ENCODE data around the gene KLF11.

The KLF11 gene

DNA sequence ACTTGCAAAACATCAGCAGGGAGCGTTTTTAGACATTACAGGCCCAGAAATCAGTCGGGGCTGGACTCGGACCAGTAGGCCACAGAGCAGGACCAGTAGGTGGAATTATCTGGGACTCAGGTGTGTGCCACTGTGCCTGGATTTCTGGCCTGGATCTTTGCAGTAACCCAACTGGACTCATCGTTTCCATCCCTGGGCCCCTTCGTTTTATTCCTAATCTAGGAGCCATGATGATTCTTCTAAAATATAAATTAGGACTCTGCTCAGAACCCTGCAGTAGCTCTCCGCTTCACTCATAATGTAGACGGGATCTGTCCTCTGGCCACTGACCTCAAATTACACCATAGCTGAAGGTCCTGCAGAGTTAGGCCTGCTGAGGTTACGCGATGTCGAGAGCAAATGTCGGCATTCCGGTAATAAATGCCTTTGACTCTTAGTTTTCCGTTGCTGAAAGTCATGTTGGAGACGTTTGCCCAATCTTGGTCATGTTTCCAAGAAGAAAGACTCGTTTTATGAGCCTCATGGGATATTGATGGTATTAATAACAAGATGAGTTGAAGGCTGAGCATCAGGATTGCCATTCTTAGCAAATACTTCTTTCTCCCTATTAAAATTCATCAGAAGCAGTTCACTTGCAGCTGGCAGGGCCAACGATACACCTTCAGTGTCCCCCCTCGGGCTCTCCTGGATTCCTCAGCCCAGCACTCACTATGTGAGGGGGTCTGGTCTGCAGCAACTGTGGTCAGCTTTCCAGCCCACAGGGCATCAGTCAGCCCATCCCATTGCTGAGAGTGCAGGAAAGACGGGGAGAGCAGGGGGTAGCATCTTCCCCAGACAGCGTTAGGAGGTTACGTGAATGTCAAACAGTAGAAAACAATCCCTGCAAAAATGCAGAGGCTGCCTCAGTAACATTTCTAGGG lies 39.9 kb upstream of the KLF11 start:
- Histone ChIP-seq H3K4me1 (ENCODE audit: control insufficient read depth, insufficient read depth, low read length) (peaks cover 17% of the 10 kb centered on the region), H3K27me3 (ENCODE audit: control insufficient read depth, insufficient read depth, low read length) (peaks cover 6% of the 10 kb centered on the region), H3K9ac (ENCODE audit: low read depth, low read length) (no peak overlapping the region), H3K36me3 (ENCODE audit: insufficient read depth, low read length) (no peaks in the 10 kb centered on the region), H3K4me3 (ENCODE audit: low read length) (no peak overlapping the region), H3K9me3 (replicated peaks; ENCODE audit: low read length) (no peaks in the 10 kb centered on the region), H3K4me2 (ENCODE audit: low read length) (no peak overlapping the region)

DNA sequence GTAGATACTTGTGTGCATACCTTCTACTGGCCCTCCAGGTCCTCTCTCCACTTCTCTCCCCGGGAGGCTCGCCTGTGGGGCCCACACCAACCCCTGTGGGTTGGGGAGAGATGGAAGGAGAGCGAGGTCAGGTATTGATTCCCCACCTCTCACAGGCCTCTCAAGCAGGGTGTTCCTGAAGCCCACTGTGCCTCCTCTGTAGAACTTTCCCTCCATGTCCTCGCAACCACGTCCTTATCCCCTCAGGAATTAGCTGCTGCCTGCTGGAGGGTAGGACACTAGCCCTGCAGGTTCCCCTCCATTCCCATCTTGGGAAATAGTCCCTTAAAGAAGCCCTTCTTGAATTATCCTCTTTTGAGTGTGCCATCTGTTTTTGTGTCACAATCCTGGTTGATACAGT lies 38.9 kb upstream of the KLF11 start:
- no peak overlapping the region for H3K9ac ChIP-seq (ENCODE audit: low read depth, low read length)
- peaks cover 13% of the 10 kb centered on the region for H3K27me3 ChIP-seq (ENCODE audit: control insufficient read depth, insufficient read depth, low read length)
- H3K4me3 ChIP-seq (ENCODE audit: low read length): no peak overlapping the region
- H3K4me1 ChIP-seq (ENCODE audit: control insufficient read depth, insufficient read depth, low read length): peaks cover 27% of the 10 kb centered on the region
- H3K9me3 ChIP-seq (replicated peaks; ENCODE audit: low read length): no peaks in the 10 kb centered on the region
- no peak overlapping the region for H3K4me2 ChIP-seq (ENCODE audit: low read length)
- no peaks in the 10 kb centered on the region for H3K36me3 ChIP-seq (ENCODE audit: insufficient read depth, low read length)

DNA sequence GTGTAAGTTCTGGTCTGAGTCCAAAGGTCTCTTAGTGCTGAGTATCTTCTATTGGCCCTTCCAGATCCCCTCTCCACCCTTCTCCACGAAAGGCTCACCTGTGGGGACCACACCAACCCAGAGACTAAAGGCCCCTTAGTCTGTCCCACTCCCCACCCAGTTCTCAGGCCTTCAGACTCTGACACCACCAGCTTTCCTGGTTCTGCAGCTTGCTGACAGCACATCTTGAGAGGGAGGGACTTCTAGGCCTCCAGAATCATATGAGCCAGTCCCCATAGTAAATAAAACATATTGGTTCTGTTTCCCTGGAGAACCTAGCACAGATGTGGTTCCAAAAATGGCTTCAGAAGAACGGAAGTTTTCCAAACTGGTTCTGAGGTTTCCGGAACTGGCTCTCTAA lies 38.5 kb upstream of the KLF11 start:
- no peaks in the 10 kb centered on the region for H3K9me3 ChIP-seq (replicated peaks; ENCODE audit: low read length)
- no peak overlapping the region for H3K4me3 ChIP-seq (ENCODE audit: low read length)
- H3K4me1 ChIP-seq (ENCODE audit: control insufficient read depth, insufficient read depth, low read length): peaks cover 31% of the 10 kb centered on the region
- no peak overlapping the region for H3K9ac ChIP-seq (ENCODE audit: low read depth, low read length)
- no peaks in the 10 kb centered on the region for H3K36me3 ChIP-seq (ENCODE audit: insufficient read depth, low read length)
- H3K27me3 ChIP-seq (ENCODE audit: control insufficient read depth, insufficient read depth, low read length): peaks cover 15% of the 10 kb centered on the region
- no peak overlapping the region for H3K4me2 ChIP-seq (ENCODE audit: low read length)

DNA sequence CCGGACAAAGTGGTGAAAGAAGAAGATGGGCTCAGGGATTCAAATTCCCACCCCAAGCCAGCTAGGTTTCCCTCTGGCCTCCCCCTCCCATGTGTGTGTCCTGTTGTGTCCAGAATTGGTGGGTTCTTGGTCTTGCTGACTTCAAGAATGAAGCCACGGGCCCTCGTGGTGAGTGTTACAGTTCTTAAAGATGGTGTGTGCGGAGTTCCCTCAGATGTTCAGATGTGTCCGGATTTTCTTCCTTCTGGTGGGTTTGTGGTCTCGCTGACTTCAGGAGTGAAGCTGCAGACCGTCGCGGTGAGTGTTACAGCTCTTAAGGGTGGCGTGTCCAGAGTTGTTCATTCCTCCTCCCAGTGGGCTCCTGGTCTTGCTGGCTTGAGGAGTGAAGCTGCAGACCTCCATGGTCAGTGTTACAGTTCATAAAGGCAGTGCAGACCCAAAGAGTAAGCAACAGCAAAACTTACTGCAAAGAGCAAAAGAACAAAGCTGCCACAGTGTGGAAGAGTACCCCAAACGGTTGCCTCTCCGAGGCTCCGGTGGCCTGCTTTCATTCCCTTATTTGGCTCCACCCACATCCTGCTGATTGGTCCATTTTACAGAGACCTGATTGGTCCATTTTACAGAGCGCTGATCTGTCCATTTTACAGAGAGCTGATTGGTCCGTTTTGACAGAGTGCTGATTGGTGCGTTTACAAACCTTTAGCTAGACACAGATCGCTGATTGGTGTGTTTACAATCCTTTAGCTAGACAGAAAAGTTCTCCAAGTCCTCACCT lies 37.7 kb upstream of the KLF11 start:
- Histone ChIP-seq H3K4me3 (ENCODE audit: low read length) (no peak overlapping the region), H3K9me3 (replicated peaks; ENCODE audit: low read length) (no peaks in the 10 kb centered on the region), H3K4me2 (ENCODE audit: low read length) (no peak overlapping the region), H3K27me3 (ENCODE audit: control insufficient read depth, insufficient read depth, low read length) (peaks cover 15% of the 10 kb centered on the region), H3K9ac (ENCODE audit: low read depth, low read length) (no peak overlapping the region), H3K36me3 (ENCODE audit: insufficient read depth, low read length) (no peaks in the 10 kb centered on the region), H3K4me1 (ENCODE audit: control insufficient read depth, insufficient read depth, low read length) (peaks cover 39% of the 10 kb centered on the region)

DNA sequence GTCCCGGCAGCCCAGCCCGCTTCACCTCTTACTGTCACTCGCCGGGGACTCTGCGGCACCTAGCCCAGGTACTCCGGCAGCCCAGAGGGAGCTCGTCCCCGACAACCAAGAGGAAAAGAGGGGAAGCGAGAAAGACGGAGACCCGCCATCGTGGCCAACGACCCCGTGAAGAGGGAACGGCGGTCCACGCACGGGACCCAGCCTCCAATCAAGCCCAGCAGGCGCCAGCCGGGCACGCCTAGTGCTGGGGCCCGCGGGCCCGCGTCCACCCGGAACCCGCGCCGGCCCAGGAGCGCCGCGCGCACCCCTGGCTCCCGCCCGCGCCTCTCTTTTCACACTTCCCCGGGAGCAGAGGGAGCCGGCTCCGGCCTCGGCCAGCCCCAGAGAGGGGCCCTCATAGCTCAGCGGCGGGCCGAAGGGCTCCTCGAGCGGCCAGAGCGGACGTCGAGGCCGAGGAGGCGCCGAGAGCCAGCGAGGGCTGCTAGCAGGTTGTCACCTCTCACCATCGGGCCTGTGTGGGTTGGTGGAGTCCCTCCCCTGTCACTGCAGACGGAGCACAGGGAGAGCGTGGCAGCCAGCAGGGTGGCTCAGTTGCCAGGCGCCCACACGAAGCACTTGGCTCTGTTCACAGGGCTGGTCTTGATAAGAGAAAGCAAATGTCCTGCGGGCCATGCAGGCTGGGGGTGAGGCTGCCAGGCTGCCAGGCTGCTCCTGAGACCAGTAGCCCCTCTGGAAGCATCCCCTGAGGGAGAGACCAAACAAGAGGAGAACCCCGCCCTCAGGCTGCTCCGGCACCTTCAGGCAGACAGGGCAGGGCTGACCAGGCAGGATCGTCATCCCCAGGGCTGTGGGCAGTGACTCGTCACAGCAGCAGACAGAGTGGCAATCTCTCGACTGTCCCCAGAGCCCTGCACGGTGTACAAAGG lies 36.9 kb upstream of the KLF11 start:
- Histone ChIP-seq H3K36me3 (ENCODE audit: insufficient read depth, low read length) (no peaks in the 10 kb centered on the region), H3K9ac (ENCODE audit: low read depth, low read length) (no peak overlapping the region), H3K27me3 (ENCODE audit: control insufficient read depth, insufficient read depth, low read length) (peaks cover 15% of the 10 kb centered on the region), H3K4me1 (ENCODE audit: control insufficient read depth, insufficient read depth, low read length) (peaks cover 39% of the 10 kb centered on the region), H3K4me2 (ENCODE audit: low read length) (no peak overlapping the region), H3K9me3 (replicated peaks; ENCODE audit: low read length) (no peaks in the 10 kb centered on the region), H3K4me3 (ENCODE audit: low read length) (no peak overlapping the region)

DNA sequence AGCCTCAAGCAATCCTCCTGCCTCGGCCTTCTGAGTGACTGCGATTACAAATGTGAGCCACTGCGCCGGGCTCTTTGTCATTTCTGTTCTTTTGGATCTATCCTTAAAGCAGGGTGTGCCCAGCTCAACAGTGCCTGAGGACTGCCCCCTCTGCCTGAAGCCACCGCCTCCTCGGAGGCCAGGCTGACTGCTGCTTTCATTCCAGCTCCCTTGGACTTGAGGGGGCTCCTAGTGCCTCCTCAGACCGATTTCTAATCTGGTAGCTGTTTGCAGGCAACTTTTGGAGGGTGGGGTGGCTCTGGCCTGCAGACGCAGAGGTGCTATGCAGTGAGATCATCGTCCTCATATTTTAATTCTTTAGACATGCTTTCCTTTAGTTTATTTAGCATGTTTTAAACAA lies 35.9 kb upstream of the KLF11 start:
- Histone ChIP-seq H3K27me3 (ENCODE audit: control insufficient read depth, insufficient read depth, low read length) (peaks cover 15% of the 10 kb centered on the region), H3K9me3 (replicated peaks; ENCODE audit: low read length) (no peaks in the 10 kb centered on the region), H3K4me1 (ENCODE audit: control insufficient read depth, insufficient read depth, low read length) (peaks cover 39% of the 10 kb centered on the region), H3K4me2 (ENCODE audit: low read length) (no peak overlapping the region), H3K36me3 (ENCODE audit: insufficient read depth, low read length) (no peaks in the 10 kb centered on the region), H3K4me3 (ENCODE audit: low read length) (no peak overlapping the region), H3K9ac (ENCODE audit: low read depth, low read length) (no peak overlapping the region)

DNA sequence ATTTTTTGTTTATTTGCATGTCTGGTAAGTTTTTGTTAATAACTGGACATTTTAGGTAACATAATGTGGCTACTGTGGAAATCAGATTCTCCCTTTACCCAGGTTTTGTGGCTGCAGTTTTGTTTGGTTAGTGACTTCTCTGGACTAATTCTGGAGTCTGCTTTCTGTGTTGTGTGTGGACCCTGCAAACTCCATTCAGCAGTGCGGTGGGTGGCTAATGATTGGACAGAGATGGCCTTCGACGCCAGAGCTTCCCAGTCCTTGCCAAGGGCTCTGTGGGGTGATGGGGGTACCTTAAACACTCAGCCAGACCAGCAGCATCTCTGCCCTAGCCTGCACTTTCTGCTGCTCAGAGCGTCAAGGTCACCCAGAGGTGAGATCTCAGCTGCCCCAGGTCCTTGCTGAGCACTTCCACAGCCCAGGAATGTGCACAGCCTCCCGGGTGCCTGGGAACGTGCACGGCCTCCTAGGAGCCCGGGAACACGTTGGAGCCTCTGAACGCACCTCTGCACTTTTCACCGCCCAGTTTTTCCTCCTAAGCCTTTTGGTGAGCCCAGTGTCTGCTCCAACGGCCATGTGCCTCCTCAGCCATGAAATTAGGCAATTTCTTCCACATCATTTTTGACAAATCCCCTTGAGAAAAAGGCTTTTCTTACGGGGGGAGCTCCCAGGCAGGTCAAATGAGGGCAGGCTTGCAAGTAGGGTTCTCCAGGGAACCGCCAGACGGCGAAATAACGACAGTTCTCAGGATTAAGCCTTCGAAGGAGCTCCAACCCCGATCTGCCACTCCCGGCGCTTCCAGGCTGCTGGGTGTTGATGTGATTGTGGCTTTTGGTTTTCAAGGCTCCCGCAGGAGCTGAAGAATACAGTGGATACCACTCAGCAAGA lies 35.2 kb upstream of the KLF11 start:
- Histone ChIP-seq H3K4me2 (ENCODE audit: low read length) (peak overlapping the region; percentile 34), H3K4me3 (ENCODE audit: low read length) (peak overlapping the region; percentile 49), H3K36me3 (ENCODE audit: insufficient read depth, low read length) (no peaks in the 10 kb centered on the region), H3K4me1 (ENCODE audit: control insufficient read depth, insufficient read depth, low read length) (peaks cover 39% of the 10 kb centered on the region), H3K9me3 (replicated peaks; ENCODE audit: low read length) (no peaks in the 10 kb centered on the region), H3K9ac (ENCODE audit: low read depth, low read length) (no peak overlapping the region), H3K27me3 (ENCODE audit: control insufficient read depth, insufficient read depth, low read length) (peaks cover 15% of the 10 kb centered on the region)

DNA sequence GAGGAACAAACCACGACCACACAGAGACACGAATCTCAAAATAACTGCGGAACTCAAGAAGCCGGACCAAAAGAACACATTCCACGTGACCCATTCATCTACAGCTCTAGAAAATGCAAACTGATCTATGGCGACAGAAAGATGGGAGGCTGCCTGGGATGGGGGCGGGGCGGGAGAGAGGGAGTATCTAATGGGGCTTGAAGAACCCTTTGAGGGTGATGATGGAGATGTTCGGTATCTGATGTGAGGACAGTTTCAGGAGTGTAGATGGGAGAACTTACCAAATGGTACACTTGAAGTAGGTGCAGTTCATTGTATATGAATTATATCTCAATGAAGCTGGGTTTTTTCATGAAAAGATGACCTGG lies 34.6 kb upstream of the KLF11 start:
- H3K4me3 ChIP-seq (ENCODE audit: low read length): peak overlapping the region; percentile 49
- H3K9me3 ChIP-seq (replicated peaks; ENCODE audit: low read length): no peaks in the 10 kb centered on the region
- no peak overlapping the region for H3K9ac ChIP-seq (ENCODE audit: low read depth, low read length)
- H3K36me3 ChIP-seq (ENCODE audit: insufficient read depth, low read length): no peaks in the 10 kb centered on the region
- H3K27me3 ChIP-seq (ENCODE audit: control insufficient read depth, insufficient read depth, low read length): peaks cover 15% of the 10 kb centered on the region
- peaks cover 39% of the 10 kb centered on the region for H3K4me1 ChIP-seq (ENCODE audit: control insufficient read depth, insufficient read depth, low read length)
- peak overlapping the region; percentile 34 for H3K4me2 ChIP-seq (ENCODE audit: low read length)

DNA sequence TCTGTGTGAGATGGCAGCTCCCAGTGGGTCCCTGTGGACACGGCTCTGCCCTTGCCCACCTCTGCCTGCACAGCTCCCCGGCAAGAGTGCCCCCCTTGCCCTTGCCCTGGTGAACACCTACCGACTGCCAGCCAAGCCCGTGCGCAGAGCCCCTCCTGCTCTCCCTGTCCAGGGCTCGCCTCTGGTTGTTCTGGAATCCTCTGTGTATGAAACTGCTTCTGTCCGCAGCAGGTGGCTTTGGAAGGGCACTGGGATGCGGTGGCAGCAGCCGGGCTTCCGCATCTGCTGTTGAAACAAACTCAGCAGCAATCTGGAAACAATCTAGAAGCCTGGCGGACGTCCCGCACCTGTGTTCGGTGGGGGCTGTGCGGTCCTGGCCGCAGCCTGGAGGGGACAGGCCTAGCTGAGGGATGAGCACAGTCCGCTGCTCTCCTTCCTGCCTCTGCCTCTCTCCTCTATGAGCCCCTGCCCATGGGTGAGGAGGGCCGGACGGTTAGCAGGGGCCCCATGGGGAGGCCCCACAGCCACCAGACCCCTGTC lies 34.0 kb upstream of the KLF11 start:
- H3K27me3 ChIP-seq (ENCODE audit: control insufficient read depth, insufficient read depth, low read length): peaks cover 15% of the 10 kb centered on the region
- H3K4me1 ChIP-seq (ENCODE audit: control insufficient read depth, insufficient read depth, low read length): peaks cover 39% of the 10 kb centered on the region
- H3K4me3 ChIP-seq (ENCODE audit: low read length): no peak overlapping the region
- H3K36me3 ChIP-seq (ENCODE audit: insufficient read depth, low read length): no peaks in the 10 kb centered on the region
- no peaks in the 10 kb centered on the region for H3K9me3 ChIP-seq (replicated peaks; ENCODE audit: low read length)
- H3K4me2 ChIP-seq (ENCODE audit: low read length): no peak overlapping the region
- no peak overlapping the region for H3K9ac ChIP-seq (ENCODE audit: low read depth, low read length)

Measured in skeletal muscle satellite cell (primary cell).